DND-41 (cell line): Measurements from ENCODE around the gene NRXN3.

Source experiments
- ATAC-seq: fragments of 200-7000 bp; cut with Tn5 transposase; 3 replicates; pipeline ENCODE4 v1.9.1; 2021; ENCODE audit warnings: low read depth; ENCODE audit not compliant: insufficient read depth
- DNase-seq: peaks from one replicate; pipeline ENCODE4 v3.0.0-alpha.2; 2020
- H2AFZ ChIP-seq: 2 replicates; pipeline ENCODE4 v1.6.0; 2012; ENCODE audit warnings: low read depth, low read length
- H3K27ac ChIP-seq: 2 replicates; pipeline ENCODE4 v1.5.1; 2012; ENCODE audit warnings: low read length, inconsistent platforms
- H3K27me3 ChIP-seq: fragments of 200-600 bp; sonication (generic); 2 replicates; pipeline ENCODE4 v1.6.0; 2012; ENCODE audit warnings: low read length, mild to moderate bottlenecking, inconsistent platforms; ENCODE audit not compliant: insufficient read depth, poor library complexity
- H3K36me3 ChIP-seq: 2 replicates; pipeline ENCODE4 v1.5.1; 2012; ENCODE audit warnings: low read length, inconsistent platforms; ENCODE audit not compliant: insufficient read depth
- H3K4me1 ChIP-seq: 2 replicates; pipeline ENCODE4 v1.5.1; 2012; ENCODE audit warnings: mild to moderate bottlenecking, low read length; ENCODE audit not compliant: insufficient read depth
- H3K4me2 ChIP-seq: 2 replicates; pipeline ENCODE4 v1.6.0; 2012; ENCODE audit warnings: mild to moderate bottlenecking, moderate library complexity, low read length, inconsistent platforms; ENCODE audit not compliant: insufficient read depth
- H3K4me3 ChIP-seq, 2 experiments: fragments of 200-600 bp in 1 of 2; shearing (Covaris generic) in 1 of 2; 2 replicates each; pipeline ENCODE4 v1.5.1; 2012 to 2016; ENCODE audit warnings: inconsistent platforms in 2 of 2, low read length in 2 of 2, mild to moderate bottlenecking in 2 of 2, low read depth in 1 of 2, moderate library complexity in 1 of 2
- H3K79me2 ChIP-seq: 2 replicates; pipeline ENCODE4 v1.6.0; 2012; ENCODE audit warnings: low read length, inconsistent platforms; ENCODE audit not compliant: insufficient read depth
- H3K9ac ChIP-seq: 2 replicates; pipeline ENCODE4 v1.6.0; 2012; ENCODE audit warnings: low read depth, mild to moderate bottlenecking, inconsistent platforms, low read length, moderate library complexity
- H3K9me3 ChIP-seq: 2 replicates; pipeline ENCODE4 v1.5.1; 2012; ENCODE audit warnings: low read length, moderate library complexity, mild to moderate bottlenecking, inconsistent platforms; ENCODE audit not compliant: insufficient read depth, severe bottlenecking
- H4K20me1 ChIP-seq: 2 replicates; pipeline ENCODE4 v1.6.0; 2012; ENCODE audit warnings: low read length; ENCODE audit not compliant: insufficient read depth
- CTCF ChIP-seq: IDR thresholded peaks from 2 replicates; pipeline ENCODE4 v1.5.1; 2012; ENCODE audit warnings: borderline replicate concordance, low read length, moderate library complexity, mild to moderate bottlenecking; ENCODE audit not compliant: poor library complexity, severe bottlenecking; ENCODE audit errors: extremely low read depth
- EZH2 ChIP-seq: IDR thresholded peaks from 3 replicates; pipeline ENCODE4 v1.6.1; 2012; ENCODE audit warnings: borderline replicate concordance, low read depth, mild to moderate bottlenecking, moderate library complexity, low read length, inconsistent platforms; ENCODE audit not compliant: severe bottlenecking

NRXN3 gene

GRCh38 chr14:78143489-78144145 is 26.6 kb upstream of the NRXN3 start:
- TF ChIP-seq EZH2 (no peak), CTCF (no peak)
- no peak for ATAC-seq
- Histone ChIP-seq H3K4me2 (no peak overlapping the region), H3K36me3 (no peaks in the 10 kb centered on the region), H3K4me1 (no peaks in the 10 kb centered on the region), H4K20me1 (no peaks in the 10 kb centered on the region), H3K9ac (no peak overlapping the region), H3K9me3 (no peaks in the 10 kb centered on the region), H3K27ac (no peak overlapping the region), H2AFZ (no peak overlapping the region), H3K79me2 (no peaks in the 10 kb centered on the region), H3K4me3 (no peak overlapping the region), H3K27me3 (no peaks in the 10 kb centered on the region)
- no peak for DNase-seq

GRCh38 chr14:78152201-78153063 is 17.7 kb upstream of the NRXN3 start:
- Histone ChIP-seq H3K4me2 (no peak overlapping the region), H3K4me1 (no peaks in the 10 kb centered on the region), H3K27ac (no peak overlapping the region), H3K27me3 (peaks cover 4% of the 10 kb centered on the region), H3K9me3 (no peaks in the 10 kb centered on the region), H3K4me3 (no peak overlapping the region), H3K9ac (no peak overlapping the region), H3K36me3 (no peaks in the 10 kb centered on the region), H4K20me1 (0 out of 2 replicates have a peak, but pooled peaks cover under 1% of the 10 kb centered on the region), H3K79me2 (no peaks in the 10 kb centered on the region), H2AFZ (no peak overlapping the region)
- DNase-seq (peak; percentile 19), ATAC-seq (peak; percentile 67; the same call in 2 of the 3 replicates)
- TF ChIP-seq CTCF: no peak
- TF ChIP-seq EZH2: no peak

- no peak for ATAC-seq
- H3K27ac ChIP-seq: no peak overlapping the region
- DNase-seq: no peak
- peaks cover 4% of the 10 kb centered on the region for H3K27me3 ChIP-seq
- H3K4me3 ChIP-seq: no peak overlapping the region
- 0 out of 2 replicates have a peak, but pooled peaks cover 3% of the 10 kb centered on the region for H4K20me1 ChIP-seq
- H3K4me2 ChIP-seq: no peak overlapping the region
- H3K4me1 ChIP-seq: no peaks in the 10 kb centered on the region
- H3K9me3 ChIP-seq: no peaks in the 10 kb centered on the region
- no peak for TF ChIP-seq CTCF
- TF ChIP-seq EZH2: no peak
- no peaks in the 10 kb centered on the region for H3K79me2 ChIP-seq
- H3K9ac ChIP-seq: no peak overlapping the region
- H2AFZ ChIP-seq: no peak overlapping the region
- no peaks in the 10 kb centered on the region for H3K36me3 ChIP-seq
Observed at GRCh38 chr14:78153064-78153341, 17.2 kb upstream of the NRXN3 start.
